SK-N-SH (cell line): ENCODE data around the gene IDUA. TPM values are rescaled to one million over a fixed set of nuclear protein-coding genes. Genes with fewer than 3 reads are reported as not detected.

ENCODE experiments used
- CTCF ChIA-PET: fragments of 300-600, 350-600 bp; formaldehyde crosslinking; extraction: SDS; loops from one replicate; lab custom pipeline; 2021; lab: Yijun Ruan, JAX
- POLR2A ChIA-PET: fragments of 350-600 bp; sonication (Branson Sonifier 250); formaldehyde crosslinking; extraction: SDS; loops from one replicate; lab custom pipeline; 2020; ENCODE audit warnings: antibody characterized with exemption, inconsistent platforms; lab: Yijun Ruan, JAX
- DNase-seq: peaks from one replicate; pipeline ENCODE4 v3.0.0; 2012
- H2AFZ ChIP-seq: fragments of 200-600 bp; sonication (generic); 2 replicates; pipeline ENCODE4 v1.8.1; 2016; ENCODE audit warnings: antibody characterized with exemption, mild to moderate bottlenecking, low read depth
- H3F3A ChIP-seq: fragments of 200-600 bp; sonication (generic); replicated peaks from 2 replicates; pipeline ENCODE3; 2016; ENCODE audit warnings: antibody characterized with exemption, mild to moderate bottlenecking; ENCODE audit not compliant: insufficient read depth
- H3K27ac ChIP-seq, 2 experiments: fragments of 200-500 bp in 1 of 2; fragments of 200-600 bp in 1 of 2; sonication (Bioruptor generic) in 1 of 2; sonication (generic), shearing (Covaris generic) in 1 of 2; 2 replicates each; pipeline versions ENCODE4 v1.5.1 to v1.6.1; 2014 to 2016; ENCODE audit warnings: low read depth in 2 of 2, inconsistent platforms in 1 of 2, low read length in 1 of 2, mild to moderate bottlenecking in 1 of 2, mixed read lengths in 1 of 2
- H3K27me3 ChIP-seq: fragments of 200-600 bp; sonication (generic), shearing (Covaris generic); 2 replicates; pipeline ENCODE4 v1.6.1; 2016; ENCODE audit warnings: mixed run types; ENCODE audit not compliant: insufficient read depth
- H3K36me3 ChIP-seq, 2 experiments: fragments of 200-500 bp in 1 of 2; fragments of 200-600 bp in 1 of 2; sonication (Bioruptor generic) in 1 of 2; sonication (generic) in 1 of 2; replicated peaks in 1 of 2; 2 replicates each; pipeline versions ENCODE3 to v1.5.1; 2014 to 2016; ENCODE audit warnings: low read length in 1 of 2, mild to moderate bottlenecking in 1 of 2; ENCODE audit not compliant: insufficient read depth in 2 of 2, control insufficient read depth in 1 of 2
- H3K4me1 ChIP-seq, 2 experiments: fragments of 200-500 bp in 1 of 2; fragments of 200-600 bp in 1 of 2; sonication (Bioruptor generic) in 1 of 2; sonication (generic), shearing (Covaris generic) in 1 of 2; 2 replicates each; pipeline versions ENCODE4 v1.5.1 to v1.6.1; 2014 to 2016; ENCODE audit warnings: low read depth in 1 of 2, low read length in 1 of 2, mixed run types in 1 of 2; ENCODE audit not compliant: insufficient read depth in 2 of 2, control insufficient read depth in 1 of 2
- H3K4me2 ChIP-seq: fragments of 200-600 bp; sonication (generic), shearing (Covaris generic); 2 replicates; pipeline ENCODE4 v1.6.1; 2017; ENCODE audit warnings: mixed run types
- H3K4me3 ChIP-seq, 2 experiments: fragments of 200-500 bp in 1 of 2; fragments of 200-600 bp in 1 of 2; sonication (Bioruptor generic) in 1 of 2; sonication (generic), shearing (Covaris generic) in 1 of 2; 2 replicates each; pipeline versions ENCODE4 v1.5.1 to v1.8.1; 2014 to 2016; ENCODE audit warnings: low read depth in 2 of 2, inconsistent platforms in 1 of 2, low read length in 1 of 2, mild to moderate bottlenecking in 1 of 2, mixed read lengths in 1 of 2, moderate library complexity in 1 of 2
- H3K79me2 ChIP-seq: fragments of 200-600 bp; sonication (generic); 2 replicates; pipeline ENCODE4 v1.8.1; 2017; ENCODE audit warnings: mild to moderate bottlenecking; ENCODE audit not compliant: insufficient read depth
- H3K9ac ChIP-seq: fragments of 200-600 bp; sonication (generic); 2 replicates; pipeline ENCODE4 v1.6.1; 2017; ENCODE audit warnings: mixed run types
- H3K9me2 ChIP-seq: fragments of 200-600 bp; sonication (generic); 2 replicates; pipeline ENCODE4 v1.6.1; 2017; ENCODE audit warnings: mixed run types
- H3K9me3 ChIP-seq: fragments of 200-600 bp; sonication (generic); 2 replicates; pipeline ENCODE4 v1.6.1; 2017; ENCODE audit warnings: mixed run types, mild to moderate bottlenecking, moderate library complexity
- H4K20me1 ChIP-seq: fragments of 200-600 bp; sonication (generic); 2 replicates; pipeline ENCODE4 v1.6.1; 2017; ENCODE audit warnings: mild to moderate bottlenecking, mixed run types; ENCODE audit not compliant: insufficient read depth
- FOSL2 ChIP-seq: IDR thresholded peaks from 2 replicates; pipeline ENCODE4 v1.4.0; 2012; ENCODE audit warnings: low read depth, mild to moderate bottlenecking, moderate library complexity, borderline replicate concordance
- FOXM1 ChIP-seq: IDR thresholded peaks from 2 replicates; pipeline ENCODE4 v1.4.0; 2012; ENCODE audit warnings: low read depth, mild to moderate bottlenecking
- GATA2 ChIP-seq: sonication (generic); formaldehyde crosslinking; IDR thresholded peaks from 2 replicates; pipeline ENCODE4 v1.5.0; 2020; ENCODE audit warnings: mild to moderate bottlenecking, missing genetic modification reagents
- MAX ChIP-seq: IDR thresholded peaks from 2 replicates; pipeline ENCODE4 v1.4.0; 2012; ENCODE audit warnings: low read depth
- MEF2A ChIP-seq: IDR thresholded peaks from 2 replicates; pipeline ENCODE4 v1.4.0; 2012; ENCODE audit warnings: low read depth, borderline replicate concordance
- PBX3 ChIP-seq: IDR thresholded peaks from 2 replicates; pipeline ENCODE4; 2012
- REST ChIP-seq: IDR thresholded peaks from 2 replicates; pipeline ENCODE4 v1.6.1; 2012; ENCODE audit warnings: mild to moderate bottlenecking, low read depth, low read length, moderate library complexity
- RXRA ChIP-seq: IDR thresholded peaks from 2 replicates; pipeline ENCODE4 v1.4.0; 2012; ENCODE audit warnings: low read depth, mild to moderate bottlenecking, borderline replicate concordance
- TCF12 ChIP-seq: IDR thresholded peaks from 2 replicates; pipeline ENCODE4 v1.4.0; 2012
- USF2 ChIP-seq: fragments of 150-350 bp; IDR thresholded peaks from 2 replicates; pipeline ENCODE4 v1.6.1; 2017; ENCODE audit warnings: antibody characterized with exemption, low read length, low read depth, borderline replicate concordance
- ZBTB33 ChIP-seq: IDR thresholded peaks from 2 replicates; pipeline ENCODE4 v1.4.0; 2012; ENCODE audit warnings: low read depth, borderline replicate concordance
- WGBS: methylation state at CpG from one replicate; pipeline ENCODE4 v1.1.6; 2017; ENCODE audit warnings: low lambda C conversion rate; 5-methylcytosine and 5-hydroxymethylcytosine counted together
- polyA plus RNA-seq, 3 experiments: library from polyadenylated mRNA; depleted of rRNA; stranded (reverse); fragments of >200 nt; gene quantifications; 2 replicates each; pipeline ENCODE4 v1.2.3, GENCODE V29; 2012

The IDUA gene
- polyA plus RNA-seq, 1 of the 3 experiments (the other 2 are of a cell fraction), result 24.4 TPM

- ChIA-PET CTCF (interaction anchor here (0.6 kb wide), 1 partner anchor 126 kb away, joined by 3 read pairs; no protein-coding TSS in a partner anchor), POLR2A (no interaction called here)
- TF ChIP-seq GATA2 (no peak), ZBTB33 (no peak), FOXM1 (no peak), USF2 (no peak), TCF12 (no peak), RXRA (no peak), PBX3 (no peak), REST (no peak), MEF2A (no peak), MAX (no peak), FOSL2 (no peak)
- no peak for DNase-seq
- H3F3A ChIP-seq, result no peaks in the 10 kb centered on the region
- H3K27me3 ChIP-seq, result no peaks in the 10 kb centered on the region; the same call in 1 of the 2 replicates
- no peak overlapping the region for H2AFZ ChIP-seq
- H3K4me1 ChIP-seq, result peaks cover 3 to 11% of the 10 kb centered on the region in 2 experiments; a peak in 1 of 4 replicates
- WGBS, result 93% methylated on average over 17 of the region's 50 CpGs
- peaks cover 0 to 19% of the 10 kb centered on the region in 2 experiments for H3K36me3 ChIP-seq
- no peaks in the 10 kb centered on the region for H4K20me1 ChIP-seq
- H3K9ac ChIP-seq, result no peak overlapping the region
- H3K4me2 ChIP-seq, result no peak overlapping the region
- H3K9me3 ChIP-seq, result no peaks in the 10 kb centered on the region
- no peak overlapping the region for H3K27ac ChIP-seq
- no peak overlapping the region for H3K4me3 ChIP-seq
- no peaks in the 10 kb centered on the region for H3K9me2 ChIP-seq
- H3K79me2 ChIP-seq, result peaks cover 7% of the 10 kb centered on the region; the same call in 1 of the 2 replicates
These were observed 4.8 kb downstream of the IDUA start for GRCh38 chr4:991451-992296.
